Endothelial cell of umbilical vein (primary cell): Measurements from ENCODE around the gene SLC22A23. TPM values are rescaled to one million over a fixed set of nuclear protein-coding genes. Genes with fewer than 3 reads are reported as not detected.

Experiments used
- BruUV-seq: library from RNA; stranded (reverse); fragments of 400-500 nt; replicated peaks from 2 replicates; lab custom pipeline; 2021; lab: Mats Ljungman, UMichigan
- CTCF ChIA-PET: fragments of 300-600, 350-600 bp; sonication (Branson Sonifier 250); formaldehyde crosslinking; loops from one replicate; lab custom pipeline; 2021; ENCODE audit warnings: antibody characterized with exemption, inconsistent platforms; lab: Charles Lee
- POLR2A ChIA-PET: fragments of 300-600, 350-600 bp; sonication (Branson Sonifier 250); formaldehyde crosslinking; loops from one replicate; lab custom pipeline; 2021; ENCODE audit warnings: antibody characterized with exemption, inconsistent platforms; lab: Charles Lee
- DNase-seq: peaks from one replicate; pipeline ENCODE4 v3.0.0-alpha.2; 2011; ENCODE audit warnings: low read depth, low spot score
- FAIRE-seq: peaks from 2 replicates; lab custom pipeline; 2011; peaks lifted over from hg19 to GRCh38; lab: Jason Lieb, UNC
- H2AFZ ChIP-seq: 2 replicates; pipeline ENCODE4 v1.6.0; 2012; ENCODE audit warnings: low read depth, low read length, control low read depth, inconsistent platforms
- H3K27ac ChIP-seq: 2 replicates; pipeline ENCODE4 v1.5.1; 2011; ENCODE audit warnings: low read depth, mild to moderate bottlenecking, control low read depth, low read length, moderate library complexity; ENCODE audit not compliant: insufficient read depth
- H3K27me3 ChIP-seq, 2 experiments: 2 replicates each; pipeline versions ENCODE4 v1.6.0 to v1.6.1; 2011; ENCODE audit warnings: low read length in 2 of 2, mixed read lengths in 1 of 2; ENCODE audit not compliant: control insufficient read depth in 2 of 2, insufficient read depth in 2 of 2
- H3K36me3 ChIP-seq, 2 experiments: 2 replicates in 1 of 2; 3 replicates in 1 of 2; pipeline ENCODE4 v1.5.1; 2011; ENCODE audit warnings: low read length in 2 of 2, mild to moderate bottlenecking in 1 of 2, moderate library complexity in 1 of 2; ENCODE audit not compliant: control insufficient read depth in 2 of 2, insufficient read depth in 2 of 2; ENCODE audit errors: extremely low read depth in 1 of 2
- H3K4me1 ChIP-seq: 3 replicates; pipeline ENCODE4 v1.5.1; 2011; ENCODE audit warnings: mild to moderate bottlenecking, low read length; ENCODE audit not compliant: control insufficient read depth, insufficient read depth; ENCODE audit errors: extremely low read depth
- H3K4me2 ChIP-seq: 2 replicates; pipeline ENCODE4 v1.6.1; 2011; ENCODE audit warnings: low read length, control low read depth, mixed read lengths; ENCODE audit not compliant: insufficient read depth
- H3K4me3 ChIP-seq, 3 experiments: fragments of 200-600 bp in 1 of 3; sonication (generic), shearing (Covaris generic) in 1 of 3; replicated peaks in 1 of 3; 2 replicates each; pipeline ENCODE4 v1.5.1; 2011 to 2016; ENCODE audit warnings: control low read depth in 3 of 3, low read length in 3 of 3, mild to moderate bottlenecking in 2 of 3, inconsistent platforms in 1 of 3, low read depth in 1 of 3, moderate library complexity in 1 of 3; ENCODE audit not compliant: insufficient read depth in 1 of 3
- H3K79me2 ChIP-seq: 2 replicates; pipeline ENCODE4 v1.6.0; 2012; ENCODE audit warnings: low read length, inconsistent platforms; ENCODE audit not compliant: control insufficient read depth, insufficient read depth
- H3K9ac ChIP-seq: replicated peaks from 2 replicates; pipeline ENCODE3; 2011; ENCODE audit warnings: low read length, control low read depth; ENCODE audit not compliant: insufficient read depth; ENCODE audit errors: extremely low read depth
- H3K9me1 ChIP-seq: replicated peaks from 3 replicates; pipeline ENCODE4 v1.6.0; 2011; ENCODE audit warnings: mild to moderate bottlenecking, low read length; ENCODE audit not compliant: control insufficient read depth, insufficient read depth; ENCODE audit errors: extremely low read depth
- H3K9me3 ChIP-seq: replicated peaks from 2 replicates; pipeline ENCODE4 v1.5.1; 2012; ENCODE audit warnings: low read length, inconsistent platforms; ENCODE audit not compliant: control insufficient read depth, insufficient read depth
- H4K20me1 ChIP-seq: replicated peaks from 2 replicates; pipeline ENCODE3; 2011; ENCODE audit warnings: mild to moderate bottlenecking, low read length; ENCODE audit not compliant: control insufficient read depth, insufficient read depth; ENCODE audit errors: extremely low read depth
- CTCF ChIP-seq, 2 donors: IDR thresholded peaks; 1 replicate in 1 of 2; 2 replicates in 1 of 2; pipeline ENCODE4 v1.5.1; 2011; ENCODE audit warnings: low read length in 2 of 2, mild to moderate bottlenecking in 2 of 2, moderate library complexity in 2 of 2, control low read depth in 1 of 2, inconsistent platforms in 1 of 2, low read depth in 1 of 2; ENCODE audit not compliant: insufficient read depth in 1 of 2; ENCODE audit errors: extremely low read depth in 1 of 2
- EZH2 ChIP-seq: IDR thresholded peaks from 2 replicates; pipeline ENCODE4 v1.6.1; 2012; ENCODE audit warnings: borderline replicate concordance, low read depth, mild to moderate bottlenecking, moderate library complexity, low read length, inconsistent platforms; ENCODE audit not compliant: severe bottlenecking
- FOS ChIP-seq: IDR thresholded peaks from 2 replicates; pipeline ENCODE4 v1.6.1; 2011; ENCODE audit warnings: mild to moderate bottlenecking, low read length, moderate library complexity, borderline replicate concordance; ENCODE audit not compliant: insufficient read depth
- GATA2 ChIP-seq: IDR thresholded peaks from 2 replicates; pipeline ENCODE4 v1.7.0; 2011; ENCODE audit warnings: low read depth, mild to moderate bottlenecking, moderate library complexity, mixed read lengths, low read length; ENCODE audit not compliant: insufficient read length, insufficient read depth
- JUN ChIP-seq: IDR thresholded peaks from 2 replicates; pipeline ENCODE4 v1.6.1; 2011; ENCODE audit warnings: borderline replicate concordance, low read depth; ENCODE audit not compliant: insufficient read length, insufficient read depth
- MAX ChIP-seq: IDR thresholded peaks from 2 replicates; pipeline ENCODE4 v1.6.1; 2011; ENCODE audit not compliant: insufficient read depth, insufficient read length
- MYC ChIP-seq: IDR thresholded peaks from one replicate; pipeline ENCODE4 v1.6.1; 2011; ENCODE audit warnings: mild to moderate bottlenecking, low read depth, low read length
- POLR2A ChIP-seq: IDR thresholded peaks from 2 replicates; pipeline ENCODE4 v1.6.1; 2012; ENCODE audit warnings: low read depth, mild to moderate bottlenecking, control low read depth, low read length
- POLR2AphosphoS5 ChIP-seq: IDR thresholded peaks from 2 replicates; pipeline ENCODE4 v1.6.1; 2012; ENCODE audit warnings: low read depth, mild to moderate bottlenecking, control low read depth, low read length, moderate library complexity; ENCODE audit not compliant: insufficient read depth
- dilution Hi-C: fragments of 300-500 bp; cut with MboI; formaldehyde crosslinking; loops from one replicate; pipeline ENCODE4 v1.15.0; 2019; ENCODE audit warnings: low sequenced_read_pairs; ENCODE audit not compliant: extremely low pct_ligation_motif_present
- intact Hi-C: fragments of 100-400 bp; cut with micrococcal nuclease; formaldehyde crosslinking; loops from one replicate; pipeline ENCODE4 v1.10.0; 2022
- polyA plus RNA-seq, 4 experiments: library from polyadenylated mRNA; depleted of rRNA in 3 of 4; stranded (reverse) in 3 of 4; unstranded in 1 of 4; fragments of >200 nt; gene quantifications; 2 replicates each; pipeline versions ENCODE4 v1.2.1 to v1.2.3, GENCODE V29; 2011 to 2012; ENCODE audit warnings: missing spikeins in 1 of 4
- total RNA-seq: library from RNA; stranded (reverse); gene quantifications from 2 replicates; pipeline ENCODE4 v1.2.3, GENCODE V29; 2021

SLC22A23 gene
- total and polyA plus RNA-seq, 2 donors (not counting 3 experiments of a cell fraction or from before 2014, with no cell fraction given): 4.2 to 14.3 TPM

GRCh38 chr6:3319610-3320200 is 137.1 kb downstream of the SLC22A23 start:
- H3K4me3 ChIP-seq: no peak overlapping the region
- dilution Hi-C loops (no loop called here), intact Hi-C loops (no loop called here)
- no peak overlapping the region for H3K27ac ChIP-seq
- H2AFZ ChIP-seq: no peak overlapping the region
- DNase-seq: no peak
- ChIA-PET CTCF (interaction anchor here (1.0 to 1.6 kb wide), 4 partner anchors 28 to 140 kb away, joined by 3 to 5 read pairs (median 3); no protein-coding TSS in a partner anchor), POLR2A (no interaction called here)
- FAIRE-seq: no peak
- no peak for TF ChIP-seq POLR2AphosphoS5
- TF ChIP-seq POLR2A: no peak
- TF ChIP-seq EZH2: no peak
- no peak for TF ChIP-seq MYC
- no peak for TF ChIP-seq FOS
- no peak for TF ChIP-seq JUN
- no peak for TF ChIP-seq MAX
- no peak for TF ChIP-seq GATA2
- TF ChIP-seq CTCF (IDR thresholded peaks at IDR 0.05; ENCODE audit: extremely low read depth in 1 of 2, insufficient read depth in 1 of 2, low read depth in 1 of 2, low read length in 2 of 2): no peak
- no peaks in the 10 kb centered on the region for H3K27me3 ChIP-seq
- peaks cover 15% of the 10 kb centered on the region for H3K4me1 ChIP-seq
- no peaks in the 10 kb centered on the region for H4K20me1 ChIP-seq
- H3K9ac ChIP-seq: no peak overlapping the region
- H3K4me2 ChIP-seq: no peak overlapping the region
- H3K9me1 ChIP-seq: no peaks in the 10 kb centered on the region
- H3K9me3 ChIP-seq: no peaks in the 10 kb centered on the region
- no peaks in the 10 kb centered on the region for H3K79me2 ChIP-seq
- H3K36me3 ChIP-seq: no peaks in the 10 kb centered on the region
- no TSS peak for BruUV-seq
